PFSK-1 (cell line): ENCODE results near the gene ECI2.

Source experiments
- FOXP2 ChIP-seq: optimal IDR thresholded peaks from 2 replicates; pipeline ENCODE3; 2011; ENCODE audit warnings: borderline replicate concordance, control low read depth, inconsistent platforms; ENCODE audit not compliant: insufficient read depth; ENCODE audit errors: extremely low read length, extremely low read depth
- POLR2AphosphoS5 ChIP-seq: IDR thresholded peaks from 2 replicates; pipeline ENCODE4 v1.6.1; 2012; ENCODE audit warnings: low read depth, mild to moderate bottlenecking, control low read depth, low read length, moderate library complexity
- REST ChIP-seq, 2 experiments: IDR thresholded peaks; 2 replicates each; pipeline versions ENCODE4 v1.6.1 to v1.8.0; 2011 to 2012; ENCODE audit warnings: low read depth in 2 of 2, low read length in 2 of 2, control low read depth in 1 of 2, inconsistent platforms in 1 of 2, mild to moderate bottlenecking in 1 of 2, moderate library complexity in 1 of 2; ENCODE audit not compliant: insufficient read depth in 1 of 2
- SIN3A ChIP-seq: IDR thresholded peaks from 2 replicates; pipeline ENCODE4 v1.6.1; 2012; ENCODE audit warnings: mild to moderate bottlenecking, low read length, moderate library complexity, borderline replicate concordance; ENCODE audit not compliant: insufficient read depth
- TAF1 ChIP-seq: IDR thresholded peaks from 2 replicates; pipeline ENCODE4 v1.6.1; 2012; ENCODE audit warnings: low read length, control low read depth, borderline replicate concordance; ENCODE audit not compliant: insufficient read depth

Gene ECI2

DNA sequence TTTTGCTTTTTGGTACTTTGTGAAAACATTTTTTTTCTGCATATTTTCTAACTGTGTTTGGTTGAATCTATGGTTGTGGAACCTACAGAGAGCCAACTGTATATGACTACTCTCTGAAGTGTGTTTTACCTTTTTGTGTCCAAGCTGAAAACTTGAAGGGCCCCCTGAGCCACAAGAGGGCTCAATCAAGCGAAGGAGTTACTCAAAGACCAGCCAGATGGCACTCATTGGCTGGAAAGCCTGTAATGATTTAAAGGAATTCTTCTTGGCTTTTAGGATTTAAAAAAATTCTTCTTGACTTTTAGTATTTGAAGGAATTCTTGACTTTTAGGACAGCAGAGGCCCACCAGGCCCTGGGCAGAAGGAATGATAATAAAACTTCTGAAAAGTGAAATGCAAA lies 27.0 kb upstream of the ECI2 start:
- TF ChIP-seq REST (IDR thresholded peaks at IDR 0.05; ENCODE audit: insufficient read depth in 1 of 2, low read depth in 2 of 2, low read length in 2 of 2) (no peak), POLR2AphosphoS5 (no peak), TAF1 (no peak), SIN3A (no peak), FOXP2 (no peak)

DNA sequence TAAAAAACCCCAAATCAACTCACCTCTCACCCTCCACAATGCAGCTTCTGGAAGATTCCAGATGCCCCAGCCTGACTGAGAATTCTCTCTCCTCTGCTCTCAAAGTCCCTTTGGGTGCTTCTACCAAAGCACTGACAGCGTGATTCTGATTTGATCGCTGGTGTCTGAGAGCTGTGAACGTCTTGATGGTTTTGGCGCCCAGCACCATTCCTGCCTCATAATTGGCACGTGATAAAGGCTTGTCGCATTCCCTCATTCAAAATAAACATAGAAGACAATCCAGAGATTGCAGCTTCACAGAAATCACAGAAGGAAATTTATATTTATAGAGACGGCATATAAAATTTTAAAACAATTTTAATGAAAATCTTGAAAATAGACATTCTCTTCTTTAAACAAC lies 24.1 kb upstream of the ECI2 start:
- TF ChIP-seq POLR2AphosphoS5 (no peak), REST (IDR thresholded peaks at IDR 0.05; ENCODE audit: insufficient read depth in 1 of 2, low read depth in 2 of 2, low read length in 2 of 2) (no peak), FOXP2 (no peak), TAF1 (no peak), SIN3A (no peak)

GRCh38 chr6:4157506-4157905 lies 22.1 kb upstream of the ECI2 start:
- TF ChIP-seq SIN3A (no peak), REST (IDR thresholded peaks at IDR 0.05; ENCODE audit: insufficient read depth in 1 of 2, low read depth in 2 of 2, low read length in 2 of 2) (no peak), FOXP2 (no peak), POLR2AphosphoS5 (no peak), TAF1 (no peak)

- TF ChIP-seq POLR2AphosphoS5, result no peak
- TF ChIP-seq REST (IDR thresholded peaks at IDR 0.05; ENCODE audit: insufficient read depth in 1 of 2, low read depth in 2 of 2, low read length in 2 of 2), result no peak
- no peak for TF ChIP-seq SIN3A
Measured at GRCh38 chr6:4155848-4156466, 20.6 kb upstream of the ECI2 start.

DNA sequence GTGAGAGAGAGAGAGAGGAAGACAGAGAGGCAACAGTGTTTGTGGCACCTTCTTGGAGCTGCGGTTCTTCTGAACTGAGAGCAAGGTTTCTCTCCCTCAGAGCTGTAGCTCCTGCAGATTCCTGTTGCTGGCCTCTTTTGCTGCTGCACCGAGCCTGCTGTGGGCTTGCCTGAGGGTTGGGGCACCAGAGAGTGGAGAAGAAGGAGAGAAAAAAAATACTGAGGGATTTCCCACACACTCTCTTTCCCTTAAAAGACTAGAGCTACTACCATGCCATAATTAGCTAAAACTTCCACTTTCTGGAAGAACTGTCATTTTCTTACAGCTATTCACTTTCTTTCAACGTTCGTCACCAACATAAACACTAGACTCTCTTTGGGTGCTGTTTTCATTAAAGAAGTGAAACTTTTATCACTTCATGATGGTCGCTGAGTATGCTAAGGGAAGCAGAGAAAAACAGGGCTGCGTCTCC lies 18.2 kb upstream of the ECI2 start:
- TF ChIP-seq FOXP2, result no peak
- no peak for TF ChIP-seq SIN3A
- TF ChIP-seq REST (IDR thresholded peaks at IDR 0.05; ENCODE audit: insufficient read depth in 1 of 2, low read depth in 2 of 2, low read length in 2 of 2), result no peak
- no peak for TF ChIP-seq POLR2AphosphoS5
- TF ChIP-seq TAF1, result no peak
